Gastrocnemius medialis (tissue), 4 donors: ENCODE results near the gene RNF213. TPM values are rescaled to one million over a fixed set of nuclear protein-coding genes. Genes with fewer than 3 reads are reported as not detected.

Experiments
- ATAC-seq, 2 donors: fragments of 150-250 bp; one replicate each; pipeline ENCODE4 v1.9.1; 2016
- DNase-seq, 2 donors: peaks; one replicate each; pipeline ENCODE4 v3.0.0-alpha.2; 2019
- H3K27ac ChIP-seq, 4 donors: fragments of 200-600 bp; sonication (generic); 1 replicate in 1 of 4; 2 replicates in 3 of 4; pipeline ENCODE4 v1.5.1; 2016 to 2018; ENCODE audit warnings: mild to moderate bottlenecking in 2 of 4, moderate library complexity in 1 of 4
- H3K27me3 ChIP-seq, 3 donors: fragments of 200-600 bp; sonication (generic) in 2 of 3; 1 replicate in 1 of 3; 2 replicates in 2 of 3; pipeline versions ENCODE4 v1.5.1 to v1.6.0; 2016 to 2019; ENCODE audit warnings: mild to moderate bottlenecking in 1 of 3, moderate library complexity in 1 of 3
- H3K36me3 ChIP-seq, 2 donors: fragments of 200-600 bp; sonication (generic) in 1 of 2; one replicate each; pipeline ENCODE4 v1.5.1; 2017 to 2018
- H3K4me1 ChIP-seq, 2 donors: fragments of 200-600 bp; sonication (generic) in 1 of 2; one replicate each; pipeline ENCODE4 v1.5.1; 2016 to 2017; ENCODE audit warnings: mild to moderate bottlenecking in 2 of 2
- H3K4me3 ChIP-seq, 4 donors: fragments of 200-600 bp; sonication (generic) in 3 of 4; 1 replicate in 1 of 4; 2 replicates in 3 of 4; pipeline ENCODE4 v1.5.1; 2016 to 2019; ENCODE audit warnings: mild to moderate bottlenecking in 2 of 4
- H3K9me3 ChIP-seq, 3 donors: fragments of 200-600 bp; sonication (generic) in 2 of 3; 1 replicate in 1 of 3; 2 replicates in 2 of 3; pipeline ENCODE4 v1.5.1; 2016 to 2019
- CTCF ChIP-seq, 5 experiments: fragments of 450-650 bp in 3 of 5; fragments of 200-600 bp in 2 of 5; sonication (generic) in 2 of 5; IDR thresholded peaks in 4 of 5; conservative IDR thresholded peaks in 1 of 5; 1 replicate in 4 of 5; 2 replicates in 1 of 5; pipeline ENCODE4 v1.5.1; 2016 to 2019; ENCODE audit warnings: antibody characterized with exemption in 5 of 5, mild to moderate bottlenecking in 3 of 5, moderate library complexity in 3 of 5
- POLR2A ChIP-seq, 2 donors: fragments of 450-650 bp; IDR thresholded peaks; one replicate each; pipeline ENCODE4 v1.6.1; 2017; ENCODE audit warnings: antibody characterized with exemption in 2 of 2, mild to moderate bottlenecking in 2 of 2, moderate library complexity in 2 of 2
- in situ Hi-C, 4 donors: fragments of 200-750 bp; cut with MboI; loops; one replicate each; pipeline versions ENCODE4 v1.15.0 to v1.8.0; 2017; ENCODE audit warnings: low sequenced_read_pairs in 4 of 4
- intact Hi-C: fragments of 100-400 bp; cut with DNase I; formaldehyde crosslinking; loops from one replicate; pipeline ENCODE4 v1.15.1; 2023; ENCODE audit warnings: low total_unique reads
- total RNA-seq, 4 donors: library from RNA; depleted of rRNA; stranded (reverse); fragments of >200 nt; gene quantifications; one replicate each; pipeline versions ENCODE4 v1.1.0 to v1.2.3, GENCODE V29; 2016

Gene RNF213
- total RNA-seq, 4 donors from 2014 or later: 24.1 to 51.8 (median 28.6) TPM

GRCh38 chr17:80223142-80223815 lies 37.4 kb upstream of the RNF213 start:
- peaks cover 17 to 23% of the 10 kb centered on the region in 2 donors for H3K4me1 ChIP-seq
- H3K4me3 ChIP-seq: no peak overlapping the region
- in situ Hi-C loops (no loop called here), intact Hi-C loops (no loop called here)
- H3K36me3 ChIP-seq: peaks cover 0 to 2% of the 10 kb centered on the region in 2 donors
- ATAC-seq (no peak), DNase-seq (no peak)
- no peaks in the 10 kb centered on the region for H3K27me3 ChIP-seq
- TF ChIP-seq CTCF (IDR thresholded peaks at IDR 0.05 in 4 of 5, conservative IDR thresholded peaks at IDR 0.05 in 1 of 5) (no peak), POLR2A (IDR thresholded peaks at IDR 0.05) (no peak)
- H3K9me3 ChIP-seq: no peaks in the 10 kb centered on the region
- H3K27ac ChIP-seq: peak overlapping the region in 3 of 4 donors; percentile 14 to 58 (median 46)

GRCh38 chr17:80223838-80224497 lies 36.7 kb upstream of the RNF213 start:
- in situ Hi-C loops (no loop called here), intact Hi-C loops (no loop called here)
- H3K27me3 ChIP-seq: no peaks in the 10 kb centered on the region

GRCh38 chr17:80224683-80225082 lies 36.0 kb upstream of the RNF213 start:
- in situ Hi-C loops (no loop called here), intact Hi-C loops (no loop called here)
- Histone ChIP-seq H3K9me3 (no peaks in the 10 kb centered on the region), H3K4me1 (peaks cover 12 to 20% of the 10 kb centered on the region in 2 donors), H3K27me3 (no peaks in the 10 kb centered on the region), H3K4me3 (no peak overlapping the region), H3K27ac (no peak overlapping the region), H3K36me3 (peaks cover 0 to 6% of the 10 kb centered on the region in 2 donors)
- TF ChIP-seq POLR2A (IDR thresholded peaks at IDR 0.05): no peak
- no peak for TF ChIP-seq CTCF (IDR thresholded peaks at IDR 0.05 in 4 of 5, conservative IDR thresholded peaks at IDR 0.05 in 1 of 5)
- no peak for DNase-seq
- no peak for ATAC-seq

More at GRCh38 chr17:80223838-80224497, 36.7 kb upstream of the RNF213 start:
- Histone ChIP-seq H3K4me3 (no peak overlapping the region), H3K9me3 (no peaks in the 10 kb centered on the region), H3K27ac (peak overlapping the region in 2 of 4 donors; percentile 18 to 58), H3K4me1 (peaks cover 17 to 23% of the 10 kb centered on the region in 2 donors), H3K36me3 (peaks cover 0 to 6% of the 10 kb centered on the region in 2 donors)
- no peak for ATAC-seq
- no peak for DNase-seq
- TF ChIP-seq POLR2A (IDR thresholded peaks at IDR 0.05) (no peak), CTCF (IDR thresholded peaks at IDR 0.05 in 4 of 5, conservative IDR thresholded peaks at IDR 0.05 in 1 of 5) (no peak)

GRCh38 chr17:80225230-80225629 lies 35.4 kb upstream of the RNF213 start:
- DNase-seq: no peak
- TF ChIP-seq CTCF (IDR thresholded peaks at IDR 0.05 in 4 of 5, conservative IDR thresholded peaks at IDR 0.05 in 1 of 5) (no peak), POLR2A (IDR thresholded peaks at IDR 0.05) (no peak)
- H3K4me1 ChIP-seq: peaks cover 12 to 20% of the 10 kb centered on the region in 2 donors
- no peak overlapping the region for H3K4me3 ChIP-seq
- peaks cover 0 to 6% of the 10 kb centered on the region in 2 donors for H3K36me3 ChIP-seq
- H3K27ac ChIP-seq: no peak overlapping the region
- ATAC-seq: no peak
- intact Hi-C loops: no loop called here
- H3K9me3 ChIP-seq: no peaks in the 10 kb centered on the region
- H3K27me3 ChIP-seq: no peaks in the 10 kb centered on the region
- in situ Hi-C loops: no loop called here
